PFSK-1 (cell line): ENCODE measurements around the gene B4GALNT4.

Experiments used
- FOXP2 ChIP-seq: optimal IDR thresholded peaks from 2 replicates; pipeline ENCODE3; 2011; ENCODE audit warnings: borderline replicate concordance, control low read depth, inconsistent platforms; ENCODE audit not compliant: insufficient read depth; ENCODE audit errors: extremely low read length, extremely low read depth
- POLR2AphosphoS5 ChIP-seq: IDR thresholded peaks from 2 replicates; pipeline ENCODE4 v1.6.1; 2012; ENCODE audit warnings: low read depth, mild to moderate bottlenecking, control low read depth, low read length, moderate library complexity
- REST ChIP-seq, 2 experiments: IDR thresholded peaks; 2 replicates each; pipeline versions ENCODE4 v1.6.1 to v1.8.0; 2011 to 2012; ENCODE audit warnings: low read depth in 2 of 2, low read length in 2 of 2, control low read depth in 1 of 2, inconsistent platforms in 1 of 2, mild to moderate bottlenecking in 1 of 2, moderate library complexity in 1 of 2; ENCODE audit not compliant: insufficient read depth in 1 of 2
- SIN3A ChIP-seq: IDR thresholded peaks from 2 replicates; pipeline ENCODE4 v1.6.1; 2012; ENCODE audit warnings: mild to moderate bottlenecking, low read length, moderate library complexity, borderline replicate concordance; ENCODE audit not compliant: insufficient read depth
- TAF1 ChIP-seq: IDR thresholded peaks from 2 replicates; pipeline ENCODE4 v1.6.1; 2012; ENCODE audit warnings: low read length, control low read depth, borderline replicate concordance; ENCODE audit not compliant: insufficient read depth

Gene B4GALNT4

GRCh38 chr11:336659-337198 lies 32.6 kb upstream of the B4GALNT4 start:
- TF ChIP-seq FOXP2 (no peak), TAF1 (no peak), REST (IDR thresholded peaks at IDR 0.05; ENCODE audit: insufficient read depth in 1 of 2, low read depth in 2 of 2, low read length in 2 of 2) (no peak), POLR2AphosphoS5 (no peak), SIN3A (no peak)

- no peak for TF ChIP-seq FOXP2
- no peak for TF ChIP-seq TAF1
- no peak for TF ChIP-seq SIN3A
- TF ChIP-seq REST (IDR thresholded peaks at IDR 0.05; ENCODE audit: insufficient read depth in 1 of 2, low read depth in 2 of 2, low read length in 2 of 2): no peak
- no peak for TF ChIP-seq POLR2AphosphoS5
These were observed 31.6 kb upstream of the B4GALNT4 start for GRCh38 chr11:337711-338110.

GRCh38 chr11:339963-340362 lies 29.3 kb upstream of the B4GALNT4 start:
- TF ChIP-seq TAF1: no peak
- TF ChIP-seq REST (IDR thresholded peaks at IDR 0.05; ENCODE audit: insufficient read depth in 1 of 2, low read depth in 2 of 2, low read length in 2 of 2): no peak
- no peak for TF ChIP-seq SIN3A
- no peak for TF ChIP-seq POLR2AphosphoS5
- TF ChIP-seq FOXP2: no peak

- TF ChIP-seq TAF1 (no peak), POLR2AphosphoS5 (no peak), REST (IDR thresholded peaks at IDR 0.05; ENCODE audit: insufficient read depth in 1 of 2, low read depth in 2 of 2, low read length in 2 of 2) (no peak), FOXP2 (no peak), SIN3A (no peak)
These were observed 28.5 kb upstream of the B4GALNT4 start for GRCh38 chr11:340539-341512.
